HG03558 (cell line): ENCODE measurements around the gene ANKAR.
"Not testable (repeated sequence)": the region's sequence is repeated elsewhere in the genome, so short reads cannot be mapped to it uniquely, and the experiment has no call there.

ENCODE experiments used
- ATAC-seq: cut with Tn5 transposase; IDR thresholded peaks from one replicate; pipeline ENCODE4 v1.9.1; 2021; ENCODE audit warnings: moderate number of reproducible peaks; ENCODE audit not compliant: unreplicated experiment; ENCODE audit errors: extremely low read depth

ANKAR gene, protein sequence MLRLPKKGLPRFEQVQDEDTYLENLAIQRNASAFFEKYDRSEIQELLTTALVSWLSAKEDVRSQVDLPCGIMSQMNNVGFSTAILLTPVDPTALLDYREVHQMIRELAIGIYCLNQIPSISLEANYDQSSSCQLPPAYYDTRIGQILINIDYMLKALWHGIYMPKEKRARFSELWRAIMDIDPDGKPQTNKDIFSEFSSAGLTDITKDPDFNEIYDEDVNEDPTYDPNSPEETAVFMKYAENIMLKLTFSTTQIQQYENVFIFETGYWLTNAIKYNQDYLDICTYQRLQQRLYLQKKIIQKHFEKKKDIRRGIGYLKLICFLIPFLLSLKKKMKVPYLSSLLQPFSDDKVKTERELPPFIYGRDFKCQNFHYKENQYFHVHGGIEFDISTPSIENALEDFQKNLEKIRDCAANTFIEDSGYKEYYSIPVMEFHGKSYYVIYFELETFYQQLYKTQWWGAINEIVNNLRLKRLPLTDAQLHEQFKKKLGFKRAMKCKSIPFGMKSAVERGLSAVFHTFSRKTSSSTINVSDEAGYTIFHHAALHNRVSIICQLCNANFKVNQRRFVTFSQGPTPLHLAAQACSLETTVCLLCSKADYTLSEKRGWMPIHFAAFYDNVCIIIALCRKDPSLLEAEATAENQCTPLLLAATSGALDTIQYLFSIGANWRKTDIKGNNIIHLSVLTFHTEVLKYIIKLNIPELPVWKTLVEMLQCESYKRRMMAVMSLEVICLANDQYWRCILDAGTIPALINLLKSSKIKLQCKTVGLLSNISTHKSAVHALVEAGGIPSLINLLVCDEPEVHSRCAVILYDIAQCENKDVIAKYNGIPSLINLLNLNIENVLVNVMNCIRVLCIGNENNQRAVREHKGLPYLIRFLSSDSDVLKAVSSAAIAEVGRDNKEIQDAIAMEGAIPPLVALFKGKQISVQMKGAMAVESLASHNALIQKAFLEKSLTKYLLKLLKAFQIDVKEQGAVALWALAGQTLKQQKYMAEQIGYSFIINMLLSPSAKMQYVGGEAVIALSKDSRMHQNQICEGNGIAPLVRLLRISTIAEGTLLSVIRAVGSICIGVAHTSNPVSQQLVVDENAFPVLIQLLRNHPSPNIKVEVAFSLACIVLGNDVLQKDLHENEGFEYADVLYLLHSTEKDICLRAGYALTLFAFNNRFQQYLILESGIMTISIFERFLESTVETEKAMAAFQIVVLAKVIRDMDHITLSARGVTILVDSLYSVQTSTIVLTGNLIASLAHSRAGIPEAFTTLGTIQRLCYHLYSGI (N-terminal part only)

DNA sequence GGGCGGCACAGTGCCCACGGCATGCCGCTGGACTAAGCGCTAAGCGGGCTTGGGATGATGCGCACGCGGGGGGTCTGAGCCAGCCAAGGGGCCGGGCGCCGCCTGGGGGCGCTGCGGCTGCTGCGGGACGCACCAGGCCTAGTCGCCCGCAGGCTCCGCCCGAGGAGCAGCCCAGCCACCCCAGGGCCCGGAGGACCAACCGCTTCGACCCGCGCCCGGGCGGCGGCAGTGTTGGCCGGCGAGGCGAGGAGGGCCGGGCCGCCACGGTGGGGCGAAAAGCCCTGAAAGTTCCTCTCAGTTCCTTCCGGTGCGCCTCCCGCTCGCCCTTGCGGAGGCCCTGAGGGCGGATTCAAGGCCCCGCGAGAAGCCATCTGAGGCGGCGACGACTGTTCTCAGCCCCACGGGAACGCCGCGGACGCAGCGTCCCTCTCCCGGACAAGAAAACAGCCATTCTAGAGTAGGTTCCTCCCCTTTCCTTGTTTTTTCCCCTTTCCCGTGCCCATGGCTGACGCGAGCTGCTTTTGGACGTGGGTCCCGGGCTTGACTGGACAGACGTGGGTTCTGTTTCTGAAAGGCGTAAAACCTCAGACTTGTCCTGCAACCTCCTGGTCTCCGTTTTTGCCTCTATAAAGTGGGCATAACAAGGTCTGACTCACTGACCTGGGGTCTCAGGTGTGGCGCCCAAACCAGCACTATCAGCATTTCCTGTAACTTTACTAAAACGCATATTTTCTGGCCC is at the start of gene ANKAR:
Gene ANKAR, plus strand, starts transcription at position 297 of the 739 bp plus-strand sequence. CDS start 1,821 bp downstream, outside the sequence.
- peak; percentile 91 for ATAC-seq

DNA sequence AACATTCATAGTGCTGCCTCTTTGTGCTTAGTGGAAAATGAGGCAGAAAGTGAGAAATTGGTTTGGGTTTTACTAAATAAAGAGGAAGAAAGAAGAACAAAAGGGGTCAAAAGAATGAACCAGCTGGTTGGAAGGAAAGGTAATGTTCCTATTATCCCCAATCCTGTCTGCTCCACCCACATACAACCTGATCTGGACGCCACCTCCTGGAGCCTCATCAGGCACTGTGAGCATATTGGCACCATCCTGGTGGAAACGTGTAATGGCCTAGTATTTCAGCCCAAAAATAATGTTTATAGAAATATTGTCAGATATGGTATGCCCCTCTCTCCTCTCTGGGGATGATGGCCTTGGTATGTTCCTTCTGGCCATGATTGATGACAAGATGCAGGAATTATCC is 48.8 kb upstream of the ANKAR start:
- ATAC-seq = no peak

DNA sequence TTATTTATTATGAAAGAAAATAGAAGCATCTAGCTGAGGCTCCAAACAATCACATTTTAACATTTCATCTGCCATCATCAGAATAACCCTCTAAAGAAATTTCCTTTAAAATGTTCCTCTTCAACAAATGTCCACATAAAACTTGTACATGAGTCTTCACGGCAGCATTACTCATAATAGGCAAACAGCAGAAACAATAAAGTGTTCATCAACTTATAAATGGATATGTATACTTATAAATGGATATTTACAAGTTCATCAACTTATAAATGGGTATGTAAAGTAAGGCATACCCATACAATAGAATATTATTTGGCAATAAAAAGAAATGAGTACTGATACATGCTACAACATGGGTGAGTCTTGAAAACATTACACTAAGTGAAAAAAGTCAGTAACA is 46.7 kb upstream of the ANKAR start:
- ATAC-seq = no peak

DNA sequence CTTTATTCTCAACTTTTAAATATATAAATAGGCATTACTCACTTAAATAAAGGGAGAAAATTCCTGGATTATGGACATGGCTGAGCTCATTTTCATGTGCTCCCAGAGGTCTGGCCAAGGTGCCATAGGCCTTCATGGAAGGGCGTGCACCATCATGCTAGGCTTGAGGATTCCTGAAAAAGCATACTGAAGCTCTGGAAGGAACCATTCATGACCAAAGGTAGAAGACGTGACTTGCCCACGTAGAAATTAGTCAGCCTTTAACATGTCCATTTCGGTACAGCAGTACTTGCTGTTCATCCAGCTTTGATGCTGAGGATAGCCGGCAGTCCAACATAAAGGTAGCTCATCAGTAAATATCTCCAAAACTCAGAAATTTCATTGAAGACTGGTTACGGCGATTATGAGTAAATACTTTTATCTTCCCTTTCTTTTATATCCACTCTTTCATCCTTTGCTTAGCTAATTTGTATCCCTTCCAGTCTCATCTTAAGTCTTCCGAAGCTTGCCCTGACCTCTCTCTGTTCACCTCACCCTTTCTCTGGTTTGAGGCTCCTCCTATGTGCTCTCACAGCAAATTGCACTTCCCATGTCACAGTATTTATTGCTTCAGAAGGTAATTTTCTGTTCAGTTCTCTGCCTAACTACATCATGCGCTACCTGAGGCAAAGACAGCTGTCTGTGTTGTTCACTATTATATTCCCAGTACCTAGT is 45.5 kb upstream of the ANKAR start:
- ATAC-seq = no peak

DNA sequence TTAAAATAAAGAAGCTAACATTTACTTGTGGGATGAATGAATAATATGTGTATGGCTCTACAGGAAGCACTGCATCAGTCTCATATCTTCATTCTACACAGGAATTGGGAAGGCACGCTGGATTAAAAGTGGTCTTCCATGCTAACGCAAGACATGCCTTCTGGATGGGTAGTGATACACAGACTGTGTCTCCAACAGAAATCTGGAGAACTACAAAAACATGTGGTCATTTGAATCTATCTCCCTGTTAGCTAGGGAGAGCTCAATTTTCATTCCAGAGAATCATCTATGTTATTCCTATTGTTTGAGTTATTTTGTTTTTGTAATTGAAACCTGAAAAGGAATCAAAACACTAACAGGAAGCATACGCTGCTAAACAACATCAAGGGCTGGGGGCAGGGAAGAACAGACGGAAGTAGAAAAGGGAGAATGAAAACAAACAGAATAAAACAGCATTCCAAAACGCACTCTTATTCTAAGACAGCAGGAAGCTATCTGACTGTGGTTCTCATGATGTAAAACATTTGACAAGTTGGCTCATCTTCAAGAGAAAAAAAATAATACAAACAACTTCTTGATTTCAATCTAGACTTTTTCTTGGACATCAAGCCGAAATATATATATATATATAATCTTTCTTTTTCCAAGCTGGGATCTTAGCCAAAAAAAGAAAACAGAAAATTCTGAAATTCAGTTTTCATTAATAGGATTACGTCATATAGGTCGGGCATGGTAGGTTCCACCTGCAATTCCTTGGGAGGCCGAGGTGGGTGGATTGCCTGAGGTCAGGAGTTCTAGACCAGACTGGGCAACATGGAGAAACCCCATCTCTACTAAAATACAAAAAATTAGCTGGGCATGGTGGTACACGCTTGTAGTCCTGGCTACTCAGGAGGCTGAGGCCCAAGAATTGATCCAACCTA is 44.7 kb upstream of the ANKAR start:
- ATAC-seq = no peak

DNA sequence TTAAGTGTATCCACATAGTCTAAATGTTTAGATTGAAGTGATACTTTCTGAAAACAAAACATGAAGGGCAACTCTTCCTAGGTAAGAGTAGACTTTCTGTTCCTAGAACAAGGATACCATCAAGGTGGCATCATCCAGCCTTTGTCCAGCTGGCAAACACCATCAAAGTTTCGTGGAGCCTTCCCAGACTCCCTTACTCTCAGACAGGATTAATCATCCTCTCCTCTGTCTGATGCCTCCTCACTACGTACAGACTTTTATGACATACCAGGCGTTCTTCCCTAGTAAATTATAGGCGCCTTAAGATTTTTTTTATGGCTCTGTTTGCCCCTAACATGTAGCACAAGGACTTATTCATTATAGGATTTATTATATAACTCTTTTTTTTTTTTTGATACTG is 42.6 kb upstream of the ANKAR start:
- ATAC-seq = no peak

DNA sequence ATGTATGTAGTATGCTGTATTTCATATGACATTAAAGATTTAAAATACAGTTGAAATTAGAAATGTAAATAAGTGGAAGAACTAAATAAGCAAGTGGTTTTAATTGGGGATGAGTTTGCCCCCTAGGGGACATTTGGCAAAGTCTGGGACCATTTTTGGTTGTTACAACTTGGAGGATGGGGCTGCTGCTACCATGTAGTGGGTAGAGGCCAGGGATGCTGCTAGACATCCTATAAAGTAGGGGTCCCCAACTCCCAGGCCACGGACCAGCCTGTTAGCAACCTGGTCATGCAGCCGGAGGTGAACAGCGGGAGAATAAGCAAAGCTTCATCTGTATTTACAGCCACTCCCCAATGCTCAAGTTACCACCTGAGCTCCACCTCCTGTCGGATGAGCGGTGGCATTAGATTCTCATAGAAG is 41.1 kb upstream of the ANKAR start:
- ATAC-seq = no peak

DNA sequence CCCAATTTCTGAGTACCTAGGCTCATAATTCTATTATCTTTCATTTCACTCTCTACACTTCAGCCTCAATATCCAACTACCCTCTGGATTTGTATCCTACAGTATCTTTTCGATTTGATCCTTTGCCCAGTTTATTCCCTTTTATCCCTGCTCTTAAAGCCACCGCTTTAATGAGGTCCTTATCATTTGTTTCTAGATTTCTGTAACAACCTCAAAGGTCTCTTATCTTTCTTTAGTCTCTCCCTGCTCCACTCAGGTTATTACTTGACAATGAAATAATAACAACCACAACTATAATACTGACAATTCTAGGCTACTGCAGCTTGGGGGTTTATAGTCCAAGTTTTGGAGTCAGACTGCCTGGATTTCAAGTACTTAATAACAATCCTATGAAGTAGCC is 39.1 kb upstream of the ANKAR start:
- ATAC-seq = no peak

DNA sequence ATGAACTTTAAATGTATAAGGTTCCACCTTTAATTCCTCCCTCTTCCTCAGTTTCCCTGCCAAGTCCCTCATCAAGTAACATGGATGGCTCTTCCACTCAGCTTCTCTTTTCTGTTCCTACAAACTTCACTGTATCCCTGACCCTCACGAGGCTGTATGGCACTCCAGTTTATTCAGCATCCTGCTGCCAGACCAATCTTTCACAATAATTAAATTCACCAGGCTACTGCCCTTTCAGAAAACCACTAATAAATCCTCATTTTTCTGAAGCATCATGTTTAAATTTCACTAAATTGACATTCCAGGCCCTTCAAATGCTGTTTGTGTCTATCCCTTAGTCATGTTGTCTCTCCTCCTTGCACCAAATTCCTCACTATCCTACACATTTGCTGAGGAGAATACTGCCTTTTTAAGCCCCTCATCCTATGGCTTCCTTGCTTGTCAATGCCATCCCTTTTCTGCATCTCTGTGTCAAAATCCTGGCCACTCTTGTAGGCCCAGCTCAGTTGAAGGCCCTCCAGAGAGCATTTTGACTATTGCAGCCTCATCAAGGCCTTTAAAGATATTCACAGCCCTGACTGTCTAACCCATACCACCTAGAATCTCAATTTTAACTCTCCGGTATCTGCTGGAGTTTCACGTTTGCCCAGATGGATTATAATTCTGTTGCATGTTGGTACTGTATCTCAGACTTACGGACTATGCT is 36.0 kb upstream of the ANKAR start:
- ATAC-seq = no peak

DNA sequence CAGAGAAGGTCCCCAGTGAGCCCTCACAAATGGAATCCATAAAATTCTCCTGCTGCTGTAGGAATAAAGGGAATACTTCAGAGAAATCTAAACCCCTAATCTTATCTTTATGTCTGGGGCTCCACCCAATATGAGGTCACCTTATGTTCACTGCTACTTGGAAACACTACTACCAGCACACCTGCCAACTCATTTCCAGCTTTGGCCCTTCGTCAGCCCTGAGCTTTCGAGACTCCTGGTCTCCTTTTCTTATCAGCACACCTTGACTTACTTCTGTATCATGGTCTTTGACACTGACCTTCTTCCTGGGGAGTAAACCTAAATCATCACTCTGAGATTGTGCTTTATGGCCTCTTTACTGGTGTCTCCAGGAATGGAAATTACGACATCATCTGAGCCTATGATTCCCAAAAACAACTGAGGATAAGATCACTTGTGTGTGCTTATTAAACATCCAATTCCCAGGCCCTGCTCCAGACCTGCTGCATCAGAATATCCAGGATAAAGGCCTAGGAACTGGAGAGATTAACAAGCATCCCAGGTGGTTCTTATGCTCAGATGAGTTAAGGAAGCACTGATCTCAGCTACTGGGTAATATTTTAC is 35.4 kb upstream of the ANKAR start:
- ATAC-seq = no peak

DNA sequence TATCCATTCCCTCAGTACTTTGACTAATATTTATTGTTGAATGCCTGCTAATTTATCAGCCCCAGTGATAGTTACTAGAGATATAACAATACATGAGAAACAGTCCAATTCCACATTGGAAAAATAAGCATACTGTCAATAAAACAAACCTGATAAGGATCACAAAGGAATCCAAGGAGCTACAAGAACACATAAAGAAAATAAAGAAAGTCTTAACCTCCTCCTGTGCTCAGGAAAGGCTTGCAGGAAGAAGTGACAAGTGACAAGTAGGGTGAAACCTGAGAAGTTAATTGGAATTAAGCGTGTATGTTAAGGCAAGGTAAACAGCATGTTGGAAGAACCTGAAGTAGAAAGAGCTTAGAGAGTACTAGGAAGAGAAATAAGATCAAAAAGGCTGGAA is 33.5 kb upstream of the ANKAR start:
- ATAC-seq = no peak

DNA sequence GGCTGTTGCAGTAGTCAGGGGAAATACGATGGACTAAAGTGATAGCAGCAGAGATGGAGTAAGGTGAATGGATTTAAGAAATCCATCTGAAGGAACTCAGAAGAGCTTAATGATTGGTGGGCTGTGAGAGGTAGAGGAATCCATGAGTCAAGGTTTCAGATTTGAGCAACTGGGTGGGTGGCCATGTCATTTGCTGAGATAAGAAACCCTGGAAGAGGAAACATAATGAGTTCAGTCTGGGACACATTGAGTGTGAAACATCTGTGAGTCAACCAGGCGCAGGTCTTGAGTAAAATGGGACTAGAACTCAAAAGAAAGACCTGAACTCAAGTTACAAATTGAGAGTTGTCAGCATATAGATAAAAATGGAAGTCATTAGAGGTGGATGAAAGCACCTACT is 32.9 kb upstream of the ANKAR start:
- no peak for ATAC-seq

DNA sequence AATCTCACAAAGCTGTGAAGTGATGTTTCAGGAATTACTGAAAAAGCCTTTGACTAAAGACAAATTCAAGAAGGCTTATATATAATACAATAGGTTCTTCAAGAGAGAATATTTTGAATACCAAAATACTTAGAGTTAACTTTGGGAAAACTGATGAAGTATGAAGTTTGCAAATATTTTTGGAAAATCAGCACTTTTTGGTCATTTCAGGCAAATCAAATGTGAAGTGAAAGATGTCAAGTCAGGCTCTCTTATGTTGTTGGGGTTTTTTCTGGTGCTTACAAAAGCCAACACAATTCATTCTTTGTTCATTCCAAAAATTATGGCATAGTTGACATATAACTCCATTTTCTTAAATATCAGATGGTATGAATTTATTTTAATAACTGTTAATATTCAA is 27.9 kb upstream of the ANKAR start:
- ATAC-seq = no peak

DNA sequence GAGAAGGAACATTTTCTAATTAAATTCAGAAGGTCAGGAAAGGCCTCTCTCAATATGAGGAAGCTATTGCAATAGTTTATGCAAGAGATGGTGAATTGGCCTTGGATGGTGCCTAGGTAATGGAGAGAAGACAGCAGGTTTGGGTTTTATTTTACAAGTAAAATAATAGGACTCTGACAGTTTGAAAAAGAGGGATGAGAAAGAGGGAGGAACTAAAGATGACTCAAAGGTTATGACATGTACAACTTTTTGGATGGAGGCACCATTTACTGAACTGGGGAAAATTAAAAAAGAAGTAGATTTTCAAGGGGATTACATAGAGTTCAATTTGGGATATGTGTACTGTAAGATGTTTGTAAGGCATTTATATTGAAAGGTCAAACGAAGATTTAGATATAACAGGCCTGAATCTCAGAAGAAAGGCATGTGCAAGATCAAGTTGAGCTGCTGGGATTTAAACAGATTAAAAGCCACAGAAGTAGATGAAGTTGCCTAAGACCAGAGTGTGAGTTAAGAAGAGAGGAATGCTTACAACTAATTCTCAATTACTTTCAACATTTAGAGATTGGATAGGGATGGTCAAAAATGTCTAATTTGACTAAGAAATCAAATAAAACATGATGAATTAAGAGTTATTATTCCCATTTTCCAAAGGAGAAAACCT is 25.5 kb upstream of the ANKAR start:
- ATAC-seq = no peak

DNA sequence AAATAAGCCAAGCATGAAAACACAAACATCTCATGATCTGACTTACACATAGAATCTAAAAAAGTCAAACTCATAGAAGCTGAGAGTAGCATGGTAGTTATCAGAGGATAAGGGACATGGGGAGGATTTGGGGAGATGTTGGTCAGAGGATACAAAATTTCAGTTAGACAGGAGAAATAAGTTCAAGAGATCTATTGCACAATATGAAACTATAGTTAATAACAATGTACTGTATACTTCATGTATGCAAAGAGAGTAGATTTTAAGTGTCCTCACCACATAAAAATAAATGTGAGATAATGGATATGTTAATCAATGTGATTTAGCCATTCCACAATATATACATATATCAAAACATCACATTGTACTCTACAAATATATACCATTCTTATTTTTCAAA is 23.2 kb upstream of the ANKAR start:
- ATAC-seq = no peak

DNA sequence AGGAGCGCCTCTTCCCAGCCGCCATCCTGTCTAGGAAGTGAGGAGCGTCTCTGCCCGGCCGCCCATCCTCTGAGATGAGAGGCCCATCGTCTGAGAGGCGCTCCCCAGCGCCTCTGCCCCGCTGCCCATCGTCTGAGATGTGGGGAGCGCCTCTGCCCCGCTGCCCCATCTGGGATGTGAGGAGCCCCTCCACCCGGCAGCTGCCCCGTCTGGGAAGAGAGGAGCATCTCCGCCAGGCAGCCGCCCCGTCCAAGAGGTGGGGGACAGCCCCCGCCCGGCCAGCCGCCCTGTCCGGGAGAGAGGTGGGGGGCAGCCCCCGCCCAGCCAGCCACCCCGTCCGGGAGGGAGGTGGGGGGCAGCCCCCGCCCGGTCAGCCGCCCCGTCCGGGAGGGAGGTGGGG is 21.0 kb upstream of the ANKAR start:
- ATAC-seq = not testable (repeated sequence)

DNA sequence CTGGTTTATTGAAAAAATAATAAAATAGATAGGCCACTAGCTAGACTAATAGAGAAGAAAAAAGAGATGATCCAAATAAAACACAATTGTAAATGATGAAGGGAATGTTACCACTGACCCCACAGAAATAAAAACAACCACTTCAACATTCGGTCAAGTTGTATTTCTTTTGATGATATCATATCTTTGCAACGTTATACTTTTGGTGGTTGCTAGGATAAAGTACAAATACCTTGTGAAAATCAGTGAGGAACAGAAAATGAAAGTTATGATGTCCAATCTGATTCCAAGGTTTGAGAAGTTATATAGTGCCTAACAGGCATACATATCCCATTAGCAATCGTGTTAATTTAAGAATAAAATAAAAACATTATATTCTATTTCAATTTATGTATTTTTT is 19.8 kb upstream of the ANKAR start:
- no peak for ATAC-seq
